Measurements from ENCODE around the gene FOXRED2.
"Not testable (repeated sequence)": the region's sequence is repeated elsewhere in the genome, so short reads cannot be mapped to it uniquely, and the experiment has no call there.

The FOXRED2 gene

DNA sequence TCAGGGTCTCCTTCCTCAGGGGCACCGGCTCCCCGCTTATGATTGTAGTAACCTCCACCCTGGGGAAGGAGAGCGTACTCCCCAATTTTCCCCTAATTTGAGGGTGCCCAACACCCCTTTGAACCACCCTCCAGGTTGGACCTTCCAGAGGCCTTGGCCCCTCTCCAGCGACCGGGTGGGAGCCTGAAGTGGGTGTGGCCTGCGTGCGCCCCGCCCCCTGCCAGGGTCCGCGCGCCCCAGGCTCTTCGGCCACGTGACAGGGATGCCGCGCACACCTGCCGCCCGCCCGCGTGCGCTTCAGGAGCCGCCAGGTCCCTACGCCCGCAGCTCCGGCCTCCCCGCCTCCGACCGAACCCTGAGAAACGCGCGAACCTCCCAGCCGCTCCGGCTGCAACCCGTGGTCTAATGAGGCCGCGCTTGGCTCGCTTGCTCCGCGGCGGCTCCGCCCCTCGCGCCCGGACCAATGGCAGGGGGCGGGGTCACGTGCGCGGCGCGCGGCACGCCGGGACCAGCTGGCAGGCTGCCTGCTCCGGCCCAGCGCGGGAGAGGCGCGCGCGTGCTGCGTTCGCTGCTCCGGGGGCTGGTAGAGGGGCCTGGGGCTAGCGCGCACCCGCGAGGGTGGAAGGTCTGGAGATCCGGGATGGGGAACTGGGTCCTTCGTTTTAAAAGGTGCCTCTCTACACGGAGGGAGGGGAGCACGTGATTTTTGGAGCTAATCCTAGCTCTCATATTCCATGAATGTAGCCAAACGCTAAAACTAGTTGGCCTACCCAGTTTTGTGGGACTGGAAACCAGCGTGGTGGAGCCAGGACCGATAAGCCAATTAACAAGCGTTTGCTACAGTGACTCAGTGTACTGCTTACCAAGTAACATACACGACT is at the start of gene FOXRED2:
Gene FOXRED2 (minus strand): TSS at position 404 of the 881 bp plus-strand sequence. CDS start 618 bp downstream, outside the sequence.
- DNase-seq (ENCODE audit: low spot score), result peak; percentile 93

DNA sequence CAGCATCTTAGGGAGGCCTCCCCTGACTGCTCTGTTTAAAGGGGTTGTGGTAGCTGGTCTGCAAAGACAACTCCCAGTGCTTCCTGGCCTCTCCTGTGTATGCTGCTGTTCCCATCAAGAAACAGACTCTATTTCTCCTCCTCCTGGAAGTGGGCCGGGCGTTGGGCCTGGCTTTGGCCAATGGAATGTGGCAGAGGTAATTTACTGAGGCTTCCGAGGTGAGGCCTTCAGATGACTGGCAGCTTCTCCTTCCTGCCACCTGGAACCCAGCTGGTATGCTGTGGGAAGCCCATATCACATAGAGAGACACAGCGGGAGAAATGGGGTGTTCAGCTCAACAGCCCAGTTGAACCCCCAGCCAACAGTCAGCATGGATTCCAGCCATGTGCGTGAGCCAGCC is 47.3 kb upstream of the FOXRED2 start:
- DNase-seq (ENCODE audit: low spot score), result no peak

DNA sequence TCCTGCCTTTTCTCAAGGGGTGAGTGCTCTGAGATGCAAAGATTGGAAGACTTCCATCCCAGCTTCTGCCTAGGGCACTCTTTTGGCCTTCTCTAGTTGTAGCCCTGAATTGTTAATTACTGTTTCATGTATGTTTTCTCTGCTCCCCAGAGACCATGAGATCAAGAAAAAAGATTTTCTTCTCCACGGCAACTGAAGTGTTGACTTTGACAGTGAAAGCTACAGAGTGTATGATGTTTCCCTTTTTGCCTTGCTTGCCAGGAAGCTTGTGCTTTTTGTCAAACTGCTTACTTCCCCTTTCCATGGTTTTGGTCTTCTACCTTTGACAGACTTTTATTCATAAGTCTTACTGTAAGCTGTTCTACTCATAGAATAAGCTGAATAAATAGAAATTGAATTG is 45.4 kb upstream of the FOXRED2 start:
- no peak for DNase-seq (ENCODE audit: low spot score)

DNA sequence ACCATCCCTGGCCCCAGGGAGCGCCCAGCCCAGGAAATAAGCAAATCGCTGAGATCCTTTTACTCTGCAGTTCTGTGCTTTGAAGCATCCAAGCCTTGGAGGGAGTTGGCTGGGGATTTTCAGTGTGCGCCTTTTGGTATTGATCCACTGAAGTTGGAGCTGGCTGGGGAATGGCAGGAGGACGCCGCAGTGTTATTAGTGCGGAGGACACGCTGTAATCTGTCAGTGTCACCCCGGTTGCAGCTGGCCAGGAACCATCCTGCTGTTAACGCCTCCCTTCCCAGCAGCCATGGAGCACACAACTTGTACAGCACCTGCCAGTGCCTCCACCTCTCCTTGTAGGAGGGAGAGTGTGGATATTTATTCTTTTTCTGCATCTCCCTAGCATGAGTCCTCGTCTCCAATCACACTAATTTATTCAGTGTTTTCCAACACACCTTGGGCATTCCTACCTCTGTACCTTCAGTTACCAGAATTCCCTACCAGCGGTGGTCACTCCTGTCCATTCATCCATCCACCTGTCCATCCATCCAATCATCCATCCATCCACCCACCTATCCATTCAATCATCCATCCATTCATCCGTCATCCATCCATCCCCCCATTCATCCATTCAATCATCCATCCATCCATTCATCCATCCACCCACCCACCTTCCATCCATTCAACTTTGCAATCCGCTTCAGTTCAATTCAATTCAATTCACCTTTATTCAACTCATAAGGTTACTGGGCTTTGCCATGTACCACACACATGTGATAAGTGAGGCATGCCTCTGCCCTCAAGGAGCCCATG is 44.1 kb upstream of the FOXRED2 start:
- DNase-seq (ENCODE audit: low spot score), result no peak

DNA sequence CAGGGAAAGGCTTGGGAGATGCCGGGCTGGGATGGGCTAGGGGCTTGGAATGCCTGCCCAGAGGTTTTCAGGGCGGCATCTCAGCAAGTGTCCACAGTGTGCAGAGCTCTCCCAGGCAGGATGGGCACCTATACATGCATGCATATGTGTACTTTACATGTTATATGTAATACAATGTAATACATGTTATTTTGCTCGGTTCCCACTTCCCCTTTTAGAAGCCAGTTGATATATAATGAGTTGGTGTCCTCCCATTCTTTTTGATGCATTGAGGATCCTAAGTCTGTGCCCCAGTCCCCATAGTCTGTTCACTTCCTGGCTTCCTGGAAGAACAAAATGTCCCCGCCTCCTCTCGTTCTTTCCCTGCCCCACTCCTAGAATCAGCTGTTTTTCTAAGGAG is 42.2 kb upstream of the FOXRED2 start:
- no peak for DNase-seq (ENCODE audit: low spot score)

DNA sequence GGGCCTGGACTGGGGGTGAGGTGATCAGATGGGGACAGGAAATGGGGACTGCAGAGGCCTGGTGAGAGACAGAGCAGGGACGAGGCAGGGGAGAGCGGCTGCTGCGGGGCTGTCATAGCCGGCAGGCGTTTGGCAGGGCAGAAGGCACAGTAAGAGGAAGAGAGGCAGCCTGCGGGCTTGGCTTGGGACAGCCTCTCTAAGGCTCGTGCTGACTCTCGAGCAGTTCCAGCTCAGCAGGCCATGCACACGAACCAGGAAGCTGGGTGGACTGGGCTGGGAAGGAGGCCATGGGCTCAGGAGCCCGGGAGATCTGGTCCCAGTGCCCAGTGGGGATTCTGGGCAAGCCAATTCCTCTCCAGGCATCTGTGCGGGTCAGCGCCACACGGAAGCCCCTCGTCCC is 41.8 kb upstream of the FOXRED2 start:
- DNase-seq (ENCODE audit: low spot score), result no peak

DNA sequence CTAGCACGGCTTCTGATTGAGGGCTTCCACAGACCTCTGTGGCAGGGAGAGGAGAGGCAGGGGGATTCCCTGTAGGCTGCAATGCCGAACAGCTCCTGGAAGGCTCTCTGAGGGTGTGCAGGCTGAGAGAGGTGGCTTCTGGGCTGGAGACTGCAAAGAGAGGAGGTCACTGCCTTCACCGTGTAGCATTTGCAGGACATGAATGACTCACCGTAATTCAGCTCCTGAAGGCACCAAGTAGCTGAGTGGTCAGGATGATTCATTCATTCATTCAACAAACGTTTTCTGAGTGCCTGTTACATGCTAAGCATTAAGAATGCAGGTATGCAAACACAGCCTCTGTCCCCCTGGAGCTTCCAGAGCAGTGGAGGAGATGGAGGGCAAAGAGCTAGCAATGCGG is 40.1 kb upstream of the FOXRED2 start:
- no peak for DNase-seq (ENCODE audit: low spot score)

DNA sequence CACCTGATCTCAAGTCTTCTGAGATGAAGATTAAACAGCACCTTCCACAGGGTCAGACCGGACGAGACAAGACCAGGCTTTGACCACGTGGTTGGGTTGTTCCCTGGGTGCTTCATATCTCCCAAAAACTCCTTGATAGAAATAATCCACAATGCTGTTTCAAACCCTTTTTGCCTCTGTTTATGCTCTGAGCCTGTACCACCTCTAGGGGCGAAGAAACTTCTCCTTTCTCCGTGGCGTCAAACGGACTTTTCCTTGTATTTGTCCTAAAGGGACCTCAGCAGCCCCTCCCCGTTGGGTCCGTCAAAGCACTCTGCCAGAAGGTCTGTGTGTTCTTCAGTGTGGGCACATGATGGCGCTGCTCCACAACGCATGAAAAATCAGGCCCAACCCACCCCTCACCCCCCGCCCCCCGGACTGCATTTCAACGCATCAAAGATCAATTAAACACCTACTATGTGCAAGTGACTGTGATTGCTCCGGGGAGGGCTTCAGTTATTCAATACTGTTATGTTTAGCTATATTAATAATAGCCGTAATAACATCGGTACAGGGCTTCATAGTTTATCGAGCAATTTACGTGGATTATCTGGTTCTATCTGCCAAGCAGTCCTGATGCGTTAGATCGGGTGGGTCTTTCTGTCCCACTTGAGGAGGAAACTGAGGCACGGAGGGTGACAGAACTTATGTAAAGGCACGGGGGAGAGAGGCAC is 39.4 kb upstream of the FOXRED2 start:
- DNase-seq (ENCODE audit: low spot score), result peak; percentile 47

DNA sequence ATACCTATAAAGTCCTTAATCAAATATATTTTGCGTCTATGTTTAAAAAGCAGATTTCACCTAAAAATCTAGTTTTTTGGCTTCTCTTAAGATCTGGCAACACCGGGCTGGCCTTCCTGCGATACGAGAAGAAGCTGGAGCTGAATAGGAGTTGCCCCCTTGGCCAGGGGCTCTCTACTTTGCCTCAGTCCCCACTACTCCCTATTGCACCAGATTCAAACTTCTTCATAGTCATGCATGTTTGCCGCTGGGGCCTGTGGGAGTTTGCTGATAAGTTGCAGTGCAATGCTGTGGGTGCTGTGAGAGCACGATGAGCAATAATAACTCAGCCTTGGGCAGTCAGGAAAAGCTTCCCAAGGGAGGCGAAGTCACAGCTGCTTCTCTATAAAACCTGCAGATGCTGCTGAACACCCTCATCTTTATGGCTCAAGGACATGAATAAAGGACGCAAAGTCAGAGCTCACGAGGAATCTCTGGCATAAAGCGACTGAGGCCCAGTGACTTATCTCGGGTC is 37.3 kb upstream of the FOXRED2 start:
- DNase-seq (ENCODE audit: low spot score), result no peak

DNA sequence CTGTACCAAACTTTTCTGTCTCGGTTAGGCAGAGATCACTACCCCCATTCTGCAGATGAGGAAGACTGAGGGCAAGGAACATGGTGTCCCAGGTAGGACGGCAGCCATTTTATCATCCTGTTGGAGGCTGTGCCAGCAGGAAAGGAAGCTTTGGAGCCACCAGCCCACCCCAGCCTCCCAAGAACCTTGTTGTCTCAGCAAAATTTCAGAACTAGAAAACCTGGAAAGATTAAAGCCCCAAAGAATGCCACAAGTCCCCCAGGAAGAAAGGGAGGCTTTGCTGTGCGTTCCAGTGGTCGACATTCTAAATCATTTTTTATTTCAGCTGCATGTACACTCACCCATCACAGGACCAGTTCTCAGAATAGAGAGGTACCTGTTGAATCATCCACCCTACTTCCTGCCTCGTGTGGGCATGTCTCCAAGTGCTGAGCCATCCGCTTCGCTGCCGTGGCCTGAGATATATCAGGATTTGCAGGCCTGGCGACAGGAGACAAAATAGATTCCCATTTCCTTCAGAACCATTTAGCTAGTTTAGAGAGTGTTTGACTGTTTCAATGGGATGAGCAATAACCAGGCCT is 35.1 kb upstream of the FOXRED2 start:
- no peak for DNase-seq (ENCODE audit: low spot score)

DNA sequence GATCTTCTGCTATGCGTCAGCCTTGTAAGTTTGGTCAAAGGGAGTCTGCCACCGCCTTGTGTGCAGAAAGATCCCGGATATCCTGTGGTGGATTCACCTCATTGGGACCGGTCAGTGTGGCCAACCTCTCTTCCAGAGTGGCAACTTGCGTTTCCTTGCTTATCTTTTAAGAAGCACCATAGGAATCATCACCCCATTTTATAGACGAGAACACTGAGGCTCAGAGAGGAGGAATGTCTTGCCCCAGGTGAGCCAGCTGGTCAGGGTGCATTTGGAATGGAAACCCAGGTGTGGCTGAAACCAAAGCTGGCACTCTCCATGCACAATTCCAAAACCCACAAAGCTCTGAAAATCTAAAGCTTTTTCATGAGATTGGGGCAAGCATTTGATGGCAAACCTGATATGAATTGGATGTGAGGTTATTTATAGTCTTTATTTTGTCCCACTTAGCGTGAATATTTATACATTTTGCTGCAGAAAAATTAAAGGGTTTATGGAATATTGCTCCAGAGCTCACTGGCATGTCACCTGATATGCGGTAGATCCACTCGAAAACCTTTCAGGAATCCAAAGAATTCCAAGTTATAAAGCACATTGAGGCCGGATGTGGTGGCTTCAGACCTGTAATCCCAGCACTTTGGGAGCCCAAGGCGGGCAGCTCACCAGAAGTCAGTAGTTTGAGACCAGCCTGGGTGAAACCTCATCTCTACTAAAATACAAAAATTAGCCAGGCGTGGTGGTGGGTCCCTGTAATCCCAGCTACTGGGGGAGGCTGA is 34.2 kb upstream of the FOXRED2 start:
- no peak for DNase-seq (ENCODE audit: low spot score)

DNA sequence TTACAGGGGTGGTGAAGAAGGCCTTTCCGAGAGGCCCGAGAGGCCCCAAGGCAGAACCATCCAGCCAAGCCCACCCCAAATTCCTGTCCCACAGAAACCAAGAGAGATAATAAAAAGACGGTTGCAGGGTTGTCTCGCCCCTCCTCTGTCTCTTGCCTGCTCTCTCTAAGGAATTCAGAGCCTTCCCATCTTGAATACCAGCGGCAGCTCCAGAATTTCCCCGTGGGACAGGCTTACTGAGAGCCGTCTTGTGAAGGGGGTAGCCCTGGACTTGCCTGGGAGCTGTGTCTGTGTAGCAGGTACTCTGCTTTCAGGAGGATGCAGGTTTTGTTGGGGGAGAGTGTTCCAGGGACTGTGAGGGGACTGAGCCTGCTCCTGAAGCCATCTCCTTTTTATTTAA is 31.7 kb upstream of the FOXRED2 start:
- no peak for DNase-seq (ENCODE audit: low spot score)

DNA sequence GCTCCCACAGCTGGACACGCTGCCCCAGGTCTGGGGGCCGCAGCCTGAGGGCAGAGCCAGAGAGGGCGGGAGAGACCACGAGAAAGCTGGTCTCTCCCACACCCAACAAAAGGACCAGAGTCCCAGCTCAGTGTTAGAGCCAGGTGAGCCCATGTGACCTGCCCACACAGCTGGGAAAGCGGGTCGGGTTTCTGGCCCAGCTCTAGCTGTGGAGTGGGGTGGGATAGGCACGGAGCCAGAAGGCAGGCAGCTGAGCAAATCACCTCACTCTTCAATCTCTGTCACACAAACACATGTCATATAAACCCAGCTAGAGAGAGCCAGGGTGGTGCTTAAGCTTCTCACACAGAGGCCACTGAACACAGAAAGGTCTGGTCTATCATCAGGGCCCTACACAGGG is 29.9 kb upstream of the FOXRED2 start:
- no peak for DNase-seq (ENCODE audit: low spot score)

DNA sequence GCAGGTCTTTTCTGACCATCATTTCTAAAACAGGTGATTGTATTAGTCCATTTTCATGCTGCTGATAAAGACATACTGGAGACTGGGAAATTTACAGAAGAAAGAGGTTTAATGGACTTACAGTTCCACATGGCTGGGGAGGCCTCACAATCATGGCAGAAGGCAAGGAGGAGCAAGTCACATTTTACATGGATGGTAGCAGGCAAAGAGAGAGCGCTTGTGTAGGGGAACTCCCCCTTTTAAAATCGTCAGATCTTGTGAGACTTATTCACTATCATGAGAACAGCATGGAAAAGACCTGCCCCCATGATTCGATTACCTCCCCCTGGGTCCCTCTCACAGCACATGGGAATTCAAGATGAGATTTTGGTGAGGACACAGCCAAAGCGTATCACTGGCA is 26.5 kb upstream of the FOXRED2 start:
- not testable (repeated sequence) for DNase-seq (ENCODE audit: low spot score)

DNA sequence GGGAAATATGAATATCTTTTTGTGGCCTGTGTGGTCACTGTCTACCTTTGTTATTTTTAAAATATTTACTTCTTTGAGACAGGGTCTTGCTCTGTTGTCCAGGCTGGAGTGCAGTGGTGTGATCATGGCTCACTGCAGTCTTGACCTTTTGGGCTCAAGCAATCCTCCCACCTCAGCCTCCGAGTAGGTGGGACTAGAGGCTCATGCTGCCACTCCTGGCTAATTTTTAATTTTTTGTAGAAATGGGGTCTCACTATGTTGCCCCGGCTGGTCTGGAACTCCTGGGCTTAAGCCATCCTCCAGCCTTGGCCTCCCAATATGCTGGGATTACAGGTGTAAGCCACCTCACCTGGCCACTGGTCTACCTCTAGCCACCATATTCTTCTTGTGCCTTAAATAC is 25.6 kb upstream of the FOXRED2 start:
- no peak for DNase-seq (ENCODE audit: low spot score)

DNA sequence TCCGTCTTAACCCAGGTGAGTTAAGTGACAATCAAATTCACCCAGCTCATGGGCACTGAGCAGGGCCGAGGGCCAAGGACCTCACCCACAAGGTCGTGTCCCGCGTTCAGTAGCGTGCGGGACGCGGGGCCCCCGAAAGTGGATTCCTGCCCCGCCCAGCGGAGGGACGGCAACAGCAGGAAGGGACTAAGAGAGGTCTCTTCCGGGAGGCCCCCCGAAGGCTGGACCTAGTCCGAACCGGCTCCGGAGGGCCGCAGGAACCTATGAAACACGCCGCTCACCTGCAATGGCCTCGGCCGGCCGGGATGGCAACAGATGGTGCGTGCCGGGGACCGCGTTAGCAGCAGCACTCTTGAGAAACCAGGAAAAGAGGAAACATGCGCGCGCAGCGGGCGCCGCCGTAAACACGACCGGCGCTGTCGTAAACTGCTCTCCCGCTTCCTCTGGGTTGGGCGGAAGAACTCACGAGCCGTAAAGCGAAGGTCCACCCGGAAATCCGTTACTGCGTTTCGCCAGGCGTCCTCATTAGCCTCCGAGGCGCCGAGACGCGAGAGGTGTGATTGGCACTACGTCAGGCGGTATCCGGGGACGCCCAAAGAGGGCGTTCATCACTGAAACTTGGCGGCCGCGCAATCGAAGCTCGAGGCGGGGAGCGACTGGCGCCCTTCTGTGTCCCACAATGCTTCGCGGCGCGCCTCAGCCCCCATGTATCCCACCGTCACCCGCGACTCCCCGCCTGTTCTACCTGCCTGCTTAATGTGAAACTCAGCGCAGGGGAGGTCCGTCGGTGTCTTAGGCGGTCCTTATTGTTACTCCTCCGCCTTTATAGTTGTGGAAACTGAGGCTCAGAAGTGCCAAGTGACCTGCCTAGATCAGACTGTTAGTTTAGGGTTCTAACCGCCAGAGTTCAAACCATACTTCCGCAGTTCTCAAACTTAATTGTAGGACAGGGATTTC is 22.2 kb upstream of the FOXRED2 start, which contains the start of gene EIF3D:
Gene EIF3D (minus strand): TSS at position 372 of the 957 bp plus-strand sequence. CDS start 3,045 bp downstream, outside the sequence.
- DNase-seq (ENCODE audit: low spot score), result peak; percentile 69

DNA sequence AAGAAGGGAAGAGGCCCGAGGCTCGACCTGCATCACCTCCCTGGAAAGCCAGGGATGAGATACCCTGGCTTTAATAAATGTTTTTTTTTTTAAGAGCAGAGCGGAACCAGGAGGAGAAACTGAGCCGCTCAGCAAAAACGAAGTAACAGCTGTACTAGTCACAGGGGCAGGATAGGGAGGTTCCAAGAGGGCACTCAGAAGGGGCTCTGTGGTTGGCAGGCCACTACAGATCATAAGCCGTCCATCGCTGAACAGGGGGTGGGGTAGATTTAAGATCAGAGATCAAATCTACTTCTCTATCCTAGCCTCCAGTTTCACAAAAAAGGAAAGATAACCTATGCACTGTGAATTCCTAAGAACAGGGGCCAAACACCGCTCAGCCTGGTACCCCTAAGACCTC is 21.5 kb upstream of the FOXRED2 start:
- no peak for DNase-seq (ENCODE audit: low spot score)

DNA sequence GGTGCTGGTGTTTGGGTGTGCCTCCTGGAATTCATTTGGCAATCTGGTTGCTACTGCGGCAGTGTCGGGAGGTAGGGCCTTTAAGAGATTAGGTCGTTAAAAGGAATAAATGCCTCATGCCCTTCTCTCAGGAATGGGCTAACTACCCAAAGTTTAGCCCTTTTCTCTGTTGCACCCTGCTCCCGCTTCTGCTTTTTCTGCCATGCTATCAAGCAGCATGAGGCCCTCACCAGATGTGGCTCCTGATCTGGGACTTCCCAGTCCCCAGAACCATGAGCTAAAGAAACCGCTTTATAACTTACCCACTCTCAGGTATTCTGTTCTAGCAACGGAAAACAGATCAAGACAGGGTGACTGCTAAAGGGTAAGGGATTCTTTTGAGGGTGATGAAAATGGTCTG is 15.8 kb upstream of the FOXRED2 start:
- DNase-seq (ENCODE audit: low spot score), result no peak

DNA sequence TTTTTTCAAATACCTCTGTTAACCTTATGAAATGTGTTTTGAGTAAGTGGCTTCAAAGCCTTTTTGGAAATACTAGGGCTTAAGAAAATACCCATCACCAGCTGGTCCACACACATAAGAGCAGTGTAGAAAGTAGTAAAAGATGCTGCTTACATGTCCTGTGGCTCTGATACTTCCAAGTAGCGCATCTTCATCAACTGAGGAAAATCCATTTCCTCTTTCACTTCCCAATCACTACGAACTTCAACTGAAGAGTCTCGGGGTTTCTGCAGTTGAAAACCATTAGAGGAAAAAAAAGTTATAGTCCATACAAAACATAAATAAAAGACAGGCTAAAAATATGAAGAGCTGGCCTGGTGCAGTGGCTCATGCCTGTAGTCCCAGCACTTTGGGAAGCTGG is 13.6 kb upstream of the FOXRED2 start:
- no peak for DNase-seq (ENCODE audit: low spot score)

DNA sequence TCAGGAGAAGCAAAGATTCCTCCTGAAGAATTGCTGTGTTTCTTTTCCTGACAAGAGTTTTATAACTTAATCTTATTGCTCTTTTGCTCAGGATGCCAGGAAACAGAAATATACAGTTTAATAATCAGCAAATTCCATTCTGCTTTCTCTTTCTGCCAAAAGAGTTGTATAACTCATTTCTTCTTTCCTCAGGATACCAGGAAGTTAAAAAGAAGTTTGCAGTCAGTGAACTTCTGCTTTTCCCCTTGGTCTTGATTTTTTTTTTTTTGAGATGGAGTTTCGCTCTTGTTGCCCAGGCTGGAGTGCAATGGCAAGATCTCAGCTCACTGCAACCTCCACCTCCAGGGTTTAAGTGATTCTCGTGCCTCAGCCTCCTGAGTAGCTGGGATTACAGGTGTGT is 13.1 kb upstream of the FOXRED2 start:
- not testable (repeated sequence) for DNase-seq (ENCODE audit: low spot score)
